Renal cortex interstitium (tissue), 11 donors: ENCODE measurements around the gene DTHD1. TPM values are rescaled to one million over a fixed set of nuclear protein-coding genes. Genes with fewer than 3 reads are reported as not detected.

Experiments
- DNase-seq, 11 donors: peaks; one replicate each; pipeline ENCODE4 v3.0.0-alpha.2; 2013; ENCODE audit warnings: low read depth in 9 of 11, low spot score in 4 of 11; ENCODE audit errors: extremely low read depth in 1 of 11
- polyA plus RNA-seq, 3 donors: library from polyadenylated mRNA; unstranded; fragments of 120-200 nt; gene quantifications; one replicate each; pipeline ENCODE4 v1.2.1, GENCODE V29; 2013; ENCODE audit not compliant: insufficient read length in 3 of 3

DTHD1 gene
- polyA plus RNA-seq, 3 donors: not detected

GRCh38 chr4:36308150-36308549, 26.7 kb downstream of the DTHD1 start:
- DNase-seq: no peak

GRCh38 chr4:36310216-36310615, 28.8 kb downstream of the DTHD1 start:
- DNase-seq: no peak

GRCh38 chr4:36310793-36311192, 29.4 kb downstream of the DTHD1 start:
- peak in 1 of 11 donors; percentile 1 for DNase-seq

GRCh38 chr4:36312511-36312910, 31.1 kb downstream of the DTHD1 start:
- DNase-seq: no peak

- DNase-seq: no peak
Observed at GRCh38 chr4:36313301-36313700, 31.9 kb downstream of the DTHD1 start.

GRCh38 chr4:36313703-36314102, 32.3 kb downstream of the DTHD1 start:
- DNase-seq: no peak

- no peak for DNase-seq
Observed at GRCh38 chr4:36316607-36317006, 35.2 kb downstream of the DTHD1 start.

- no peak for DNase-seq
Observed at GRCh38 chr4:36317721-36318120, 36.3 kb downstream of the DTHD1 start.

- DNase-seq: no peak
Observed at GRCh38 chr4:36320117-36320896, 38.9 kb downstream of the DTHD1 start.

- DNase-seq: no peak
Observed at GRCh38 chr4:36321176-36321575, 39.8 kb downstream of the DTHD1 start.

- DNase-seq: no peak
Observed at GRCh38 chr4:36322921-36323354, 41.5 kb downstream of the DTHD1 start.

GRCh38 chr4:36323816-36324419, 42.5 kb downstream of the DTHD1 start:
- no peak for DNase-seq

- DNase-seq: no peak
Observed at GRCh38 chr4:36324808-36325207, 43.4 kb downstream of the DTHD1 start.

- no peak for DNase-seq
Observed at GRCh38 chr4:36325499-36325898, 44.1 kb downstream of the DTHD1 start.

- DNase-seq: no peak
Observed at GRCh38 chr4:36325926-36326325, 44.5 kb downstream of the DTHD1 start.

- no peak for DNase-seq
Observed at GRCh38 chr4:36326476-36327029, 45.1 kb downstream of the DTHD1 start.

GRCh38 chr4:36327400-36327799, 46.0 kb downstream of the DTHD1 start:
- no peak for DNase-seq

- DNase-seq: no peak
Observed at GRCh38 chr4:36328130-36328529, 46.7 kb downstream of the DTHD1 start.

- DNase-seq: no peak
Observed at GRCh38 chr4:36329228-36329627, 47.8 kb downstream of the DTHD1 start.

- no peak for DNase-seq
Observed at GRCh38 chr4:36330796-36331195, 49.4 kb downstream of the DTHD1 start.
